ENCODE results near the gene AAMP.

AAMP gene

DNA sequence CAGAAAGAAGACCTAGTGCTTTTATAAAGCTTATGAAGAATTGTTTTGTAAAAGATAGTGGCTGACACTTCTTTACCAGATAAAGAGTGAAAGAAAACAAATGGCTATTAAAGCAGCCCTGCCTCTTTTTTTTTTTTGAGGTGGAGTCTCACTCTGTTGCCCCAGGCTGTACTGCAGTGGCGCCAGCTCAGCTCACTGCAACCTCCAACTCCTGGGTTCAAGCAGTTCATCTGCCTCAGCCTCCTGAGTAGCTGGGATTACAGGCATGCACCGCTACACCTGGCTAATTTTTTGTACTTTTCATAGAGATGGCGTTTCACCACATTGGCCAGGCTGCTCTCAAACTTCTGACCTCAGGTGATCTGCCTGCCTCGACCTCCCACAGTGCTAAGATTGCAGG is 40.1 kb downstream of the AAMP start:
- Histone ChIP-seq H3K9ac (peak overlapping the region; percentile 7; the same call in 1 of the 2 replicates), H4K20me1 (ENCODE audit: insufficient read depth) (no peaks in the 10 kb centered on the region), H3K79me2 (ENCODE audit: insufficient read depth, low read depth) (peaks cover 54% of the 10 kb centered on the region; the same call in 1 of the 2 replicates), H3K4me2 (peak overlapping the region; percentile 63), H3K4me3 (IDR thresholded peaks at IDR 0.05; ENCODE audit: insufficient read depth, low read depth, low read length) (no peak overlapping the region), H2AFZ (ENCODE audit: low read depth) (no peak overlapping the region), H3K36me3 (ENCODE audit: insufficient read depth) (peaks cover 27% of the 10 kb centered on the region), H3K27me3 (ENCODE audit: insufficient read depth, low read depth) (no peaks in the 10 kb centered on the region), H3K27ac (peak overlapping the region; percentile 85), H3K4me1 (ENCODE audit: low read depth, poor library complexity, severe bottlenecking) (peaks cover 54% of the 10 kb centered on the region)
- no peak for TF ChIP-seq CTCF (conservative IDR thresholded peaks at IDR 0.05; ENCODE audit: low read depth, low read length)

GRCh38 chr2:218229239-218229638 is 40.7 kb downstream of the AAMP start:
- H3K4me1 ChIP-seq (ENCODE audit: low read depth, poor library complexity, severe bottlenecking): peaks cover 59% of the 10 kb centered on the region
- H3K27me3 ChIP-seq (ENCODE audit: insufficient read depth, low read depth): no peaks in the 10 kb centered on the region
- no peak overlapping the region for H2AFZ ChIP-seq (ENCODE audit: low read depth)
- H4K20me1 ChIP-seq (ENCODE audit: insufficient read depth): no peaks in the 10 kb centered on the region
- peaks cover 27% of the 10 kb centered on the region for H3K36me3 ChIP-seq (ENCODE audit: insufficient read depth)
- no peak overlapping the region for H3K4me3 ChIP-seq (IDR thresholded peaks at IDR 0.05; ENCODE audit: insufficient read depth, low read depth, low read length)
- H3K9ac ChIP-seq: peak overlapping the region; percentile 7; the same call in 1 of the 2 replicates
- peak overlapping the region; percentile 63 for H3K4me2 ChIP-seq
- no peak for TF ChIP-seq CTCF (conservative IDR thresholded peaks at IDR 0.05; ENCODE audit: low read depth, low read length)
- peaks cover 60% of the 10 kb centered on the region; the same call in 1 of the 2 replicates for H3K79me2 ChIP-seq (ENCODE audit: insufficient read depth, low read depth)
- H3K27ac ChIP-seq: peak overlapping the region; percentile 85

DNA sequence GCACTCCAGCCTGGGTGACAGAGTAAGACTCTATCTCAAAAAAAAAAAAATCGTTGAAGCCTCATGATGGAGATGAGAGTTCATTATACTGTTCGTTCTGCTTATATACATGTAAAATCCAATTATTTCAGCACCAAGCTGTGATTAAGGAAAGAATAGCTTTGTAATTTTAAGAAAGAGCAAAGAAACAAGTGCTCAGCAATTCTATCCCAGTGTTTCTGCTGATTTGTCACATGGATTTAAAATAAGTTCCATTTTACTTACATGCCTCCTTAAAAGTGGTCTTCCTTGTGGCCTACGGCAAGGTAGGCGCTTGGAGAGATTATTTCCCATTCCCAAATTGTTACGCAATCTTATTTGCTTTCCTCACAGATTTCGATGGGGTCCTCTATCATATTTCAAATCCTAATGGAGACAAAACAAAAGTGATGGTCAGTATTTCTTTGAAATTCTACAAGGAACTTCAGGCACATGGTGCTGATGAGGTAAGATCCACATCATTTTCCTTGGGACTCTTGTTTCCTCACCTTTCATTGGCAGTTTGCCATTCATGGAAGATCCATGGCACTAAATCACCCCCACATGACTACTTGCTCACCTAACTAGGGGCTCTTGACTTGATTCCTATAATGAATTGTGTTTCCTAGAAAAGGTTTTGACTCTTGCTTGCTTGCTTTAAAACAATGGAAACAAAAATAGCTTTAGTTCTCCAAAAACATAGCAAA is 41.4 kb downstream of the AAMP start:
- peak overlapping the region; percentile 7; the same call in 1 of the 2 replicates for H3K9ac ChIP-seq
- H3K27ac ChIP-seq: peak overlapping the region; percentile 85
- H4K20me1 ChIP-seq (ENCODE audit: insufficient read depth): peaks cover 5% of the 10 kb centered on the region; the same call in 1 of the 2 replicates
- H3K4me3 ChIP-seq (IDR thresholded peaks at IDR 0.05; ENCODE audit: insufficient read depth, low read depth, low read length): no peak overlapping the region
- peaks cover 67% of the 10 kb centered on the region for H3K79me2 ChIP-seq (ENCODE audit: insufficient read depth, low read depth)
- peak overlapping the region; percentile 63 for H3K4me2 ChIP-seq
- peaks cover 27% of the 10 kb centered on the region for H3K36me3 ChIP-seq (ENCODE audit: insufficient read depth)
- H2AFZ ChIP-seq (ENCODE audit: low read depth): no peak overlapping the region
- peaks cover 66% of the 10 kb centered on the region for H3K4me1 ChIP-seq (ENCODE audit: low read depth, poor library complexity, severe bottlenecking)
- H3K27me3 ChIP-seq (ENCODE audit: insufficient read depth, low read depth): no peaks in the 10 kb centered on the region
- TF ChIP-seq CTCF (conservative IDR thresholded peaks at IDR 0.05; ENCODE audit: low read depth, low read length): no peak

GRCh38 chr2:218226903-218227302 is 43.0 kb downstream of the AAMP start:
- Histone ChIP-seq H4K20me1 (ENCODE audit: insufficient read depth) (peaks cover 13% of the 10 kb centered on the region), H3K27me3 (ENCODE audit: insufficient read depth, low read depth) (no peaks in the 10 kb centered on the region), H3K9ac (no peak overlapping the region), H3K4me1 (ENCODE audit: low read depth, poor library complexity, severe bottlenecking) (peaks cover 82% of the 10 kb centered on the region), H3K27ac (no peak overlapping the region), H3K36me3 (ENCODE audit: insufficient read depth) (peaks cover 24% of the 10 kb centered on the region), H3K4me3 (IDR thresholded peaks at IDR 0.05; ENCODE audit: insufficient read depth, low read depth, low read length) (no peak overlapping the region), H2AFZ (ENCODE audit: low read depth) (no peak overlapping the region), H3K4me2 (no peak overlapping the region), H3K79me2 (ENCODE audit: insufficient read depth, low read depth) (peaks cover 73% of the 10 kb centered on the region)
- TF ChIP-seq CTCF (conservative IDR thresholded peaks at IDR 0.05; ENCODE audit: low read depth, low read length): no peak
